ENCODE measurements around the gene EFHC1. TPM values are rescaled to one million over a fixed set of nuclear protein-coding genes. Genes with fewer than 3 reads are reported as not detected.

EFHC1 gene
- total and polyA plus RNA-seq, 12 donors: 3.3 to 14.3 (median 5.8) TPM

- Histone ChIP-seq H3K4me1 (peaks cover 3 to 27% (median 17%) of the 10 kb centered on the region in 9 donors), H3K36me3 (no peaks in the 10 kb centered on the region), H3K27ac (peak overlapping the region in 2 of 10 donors; percentile 34 to 70), H3K4me3 (no peak overlapping the region), H3K27me3 (no peaks in the 10 kb centered on the region), H3K9me3 (peaks cover 0 to 4% (median 0%) of the 10 kb centered on the region in 11 donors)
- WGBS, 2 donors: 71 to 86% methylated on average over 1 of the region's 1 CpG
- DNase-seq (no peak), ATAC-seq (peak in 1 of 8 donors; percentile 24)
- peak in 1 of 9 donors; percentile 5 for TF ChIP-seq CTCF (IDR thresholded peaks at IDR 0.05)
- intact Hi-C loops (cut with DNase I): no loop called here
Observed at GRCh38 chr6:52389264-52389625, 30.9 kb upstream of the EFHC1 start.

GRCh38 chr6:52389626-52390360 is 30.3 kb upstream of the EFHC1 start:
- Histone ChIP-seq H3K4me3 (no peak overlapping the region), H3K36me3 (no peaks in the 10 kb centered on the region), H3K4me1 (peaks cover 3 to 27% (median 17%) of the 10 kb centered on the region in 9 donors), H3K27ac (peak overlapping the region in 3 of 10 donors; percentile 12 to 70 (median 34)), H3K27me3 (no peaks in the 10 kb centered on the region), H3K9me3 (peaks cover 0 to 4% (median 0%) of the 10 kb centered on the region in 11 donors)
- peak in 1 of 2 donors; percentile 54 for DNase-seq
- TF ChIP-seq CTCF (IDR thresholded peaks at IDR 0.05): no peak
- peak in 6 of 8 donors; percentile 51 to 79 (median 70) for ATAC-seq
- intact Hi-C loops (cut with DNase I): loop anchor here in 2 of 10 donors (10.0 kb wide), 2 partner anchors 95 to 105 kb away; partner anchors contain the start of gene MCM3 (in 1 of the 2)
- 7 to 8% methylated on average over 8 of the region's 8 CpGs for WGBS, 2 donors

DNA sequence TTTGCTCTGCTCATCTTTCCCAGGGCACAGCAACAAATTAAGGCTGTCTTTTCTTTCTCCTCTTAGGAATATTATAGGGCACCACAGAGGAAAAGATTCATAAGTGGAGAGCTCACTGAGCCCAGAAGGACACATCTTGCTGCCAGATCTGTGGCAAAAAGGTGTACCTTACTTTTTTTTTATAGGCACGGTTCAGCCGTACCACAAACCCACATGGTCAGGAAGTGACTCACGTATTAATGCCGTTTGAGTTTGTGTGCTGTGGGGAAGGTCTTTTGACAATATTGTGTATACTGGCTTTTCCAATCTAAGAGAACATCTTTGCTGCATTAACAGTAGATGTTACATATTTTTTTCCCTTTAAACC is 29.8 kb upstream of the EFHC1 start:
- Histone ChIP-seq H3K27ac (peak overlapping the region in 2 of 10 donors; percentile 34 to 70), H3K4me3 (no peak overlapping the region), H3K27me3 (no peaks in the 10 kb centered on the region), H3K9me3 (peaks cover 0 to 4% (median 0%) of the 10 kb centered on the region in 11 donors), H3K36me3 (no peaks in the 10 kb centered on the region), H3K4me1 (peaks cover 3 to 27% (median 17%) of the 10 kb centered on the region in 9 donors)
- peak in 5 of 8 donors; percentile 25 to 71 (median 37) for ATAC-seq
- no peak for TF ChIP-seq CTCF (IDR thresholded peaks at IDR 0.05)
- DNase-seq: no peak
- WGBS, 2 donors: 44 to 64% methylated on average over 4 of the region's 4 CpGs
- intact Hi-C loops (cut with DNase I): loop anchor here in 2 of 10 donors (10.0 kb wide), 2 partner anchors 96 to 106 kb away; partner anchors contain the start of gene MCM3 (in 1 of the 2)

GRCh38 chr6:52391599-52391998 is 28.5 kb upstream of the EFHC1 start:
- Histone ChIP-seq H3K4me3 (no peak overlapping the region), H3K27me3 (no peaks in the 10 kb centered on the region), H3K9me3 (peaks cover 0 to 4% (median 0%) of the 10 kb centered on the region in 11 donors), H3K36me3 (no peaks in the 10 kb centered on the region), H3K27ac (peak overlapping the region in 1 of 10 donors; percentile 5), H3K4me1 (peaks cover 3 to 27% (median 17%) of the 10 kb centered on the region in 9 donors)
- DNase-seq (no peak), ATAC-seq (no peak)
- no peak for TF ChIP-seq CTCF (IDR thresholded peaks at IDR 0.05)
- 80 to 84% methylated on average over 1 of the region's 1 CpG for WGBS, 2 donors
- intact Hi-C loops (cut with DNase I): loop anchor here in 2 of 10 donors (10.0 kb wide), 2 partner anchors 97 to 107 kb away; partner anchors contain the start of gene MCM3 (in 1 of the 2)
